Measurements from ENCODE around the gene THG1L. TPM values are rescaled to one million over a fixed set of nuclear protein-coding genes. Genes with fewer than 3 reads are reported as not detected.

Gene THG1L
- 23.5 to 33.2 TPM (median 27.0 TPM) in 5 replicates for total RNA-seq (2022; extraction: Qiagen RNA extraction)

DNA sequence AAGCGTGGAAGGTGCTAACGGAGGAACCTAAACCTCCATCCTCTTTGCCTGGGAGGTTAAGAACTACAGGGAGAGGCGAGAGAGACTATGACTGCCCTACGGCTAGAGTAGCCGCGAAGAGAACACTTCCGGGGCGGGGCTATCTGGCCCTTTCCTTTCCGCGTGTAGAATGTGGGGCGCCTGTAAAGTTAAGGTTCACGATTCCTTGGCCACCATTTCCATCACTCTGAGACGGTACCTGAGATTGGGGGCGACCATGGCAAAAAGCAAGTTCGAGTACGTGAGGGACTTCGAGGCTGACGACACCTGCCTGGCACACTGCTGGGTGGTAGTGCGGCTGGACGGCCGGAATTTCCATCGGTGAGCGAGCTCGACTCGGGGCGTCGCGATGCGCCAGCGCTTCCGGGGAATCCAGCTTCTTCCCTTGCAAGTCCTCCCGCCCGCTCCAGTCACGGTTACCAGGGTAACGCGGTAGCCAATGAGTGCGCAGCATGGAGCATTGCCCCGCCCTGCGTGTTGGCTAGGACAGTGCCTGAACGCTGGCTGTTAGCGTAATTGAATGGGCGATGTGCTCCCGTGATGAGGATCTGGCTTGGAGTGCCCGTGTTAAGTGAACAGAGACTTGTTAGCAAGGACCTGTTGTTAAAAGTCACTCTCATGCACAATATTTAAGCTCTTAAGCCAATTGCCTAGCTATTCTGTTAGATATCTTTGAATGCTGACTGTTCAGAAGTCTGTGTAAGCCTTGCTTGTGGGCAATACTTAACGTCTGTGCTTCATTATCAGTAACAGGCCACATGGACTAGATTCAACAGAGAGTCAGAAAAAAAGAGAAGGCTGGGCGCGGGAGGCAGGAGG, at the start of gene THG1L:
TSS of gene THG1L (plus strand) at position 149 of the 858 bp plus-strand sequence. CDS start at position 170, 21 bp downstream.

DNA sequence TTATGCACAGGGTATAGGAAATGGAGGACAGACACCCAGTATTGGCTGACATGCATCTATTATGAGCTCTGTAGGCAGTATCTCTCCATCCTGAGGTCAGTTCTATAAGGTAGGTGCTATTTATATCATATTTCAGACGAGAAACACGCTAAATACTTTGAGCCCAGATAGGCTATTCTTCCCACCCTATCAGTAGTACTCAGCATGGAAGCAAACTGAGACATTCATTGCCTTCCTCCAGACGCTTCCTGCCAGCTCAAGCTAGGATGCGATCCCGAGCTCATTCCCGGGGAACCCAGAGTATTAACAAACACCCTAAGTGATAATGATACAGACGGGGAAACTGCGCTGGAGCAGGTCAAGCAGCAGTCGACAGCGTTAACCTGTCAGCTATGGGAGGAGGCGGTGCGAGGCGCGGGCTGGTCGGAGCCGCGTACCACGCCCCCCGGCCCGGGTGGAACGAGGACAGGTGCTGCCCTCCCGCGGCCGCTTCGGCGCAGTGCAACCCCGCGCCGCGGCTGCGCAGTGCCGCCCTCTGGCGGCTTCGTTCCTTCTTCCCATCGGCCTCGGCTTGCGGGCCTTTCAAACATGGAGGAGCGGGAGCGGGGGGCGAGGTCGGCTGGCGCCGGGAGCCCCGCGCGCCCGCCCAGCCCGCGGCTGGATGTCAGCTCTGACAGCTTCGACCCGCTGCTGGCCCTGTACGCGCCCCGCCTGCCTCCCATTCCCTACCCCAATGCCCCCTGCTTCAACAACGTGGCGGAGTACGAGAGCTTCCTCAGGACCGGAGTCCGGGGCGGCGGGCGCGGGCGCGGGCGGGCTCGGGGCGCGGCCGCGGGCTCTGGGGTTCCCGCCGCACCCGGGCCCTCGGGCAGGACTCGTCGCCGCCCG, 12.2 kb downstream of the THG1L start, which contains the start of gene LSM11:
TSS of gene LSM11 (plus strand) at position 550 of the 888 bp plus-strand sequence. CDS start at position 589, 39 bp downstream.

Other genes starting within 250 kb of the THG1L start
- gene ADAM19, start 155.6 kb upstream of the THG1L start, total RNA-seq (2022; extraction: Qiagen RNA extraction) = 9.6 to 13.8 TPM (median 12.4 TPM) in 5 replicates
- 0.06 to 0.14 TPM (median 0.08 TPM) in 3 of 5 replicates, not detected in the others for gene SOX30, start 79.0 kb upstream of the THG1L start, total RNA-seq (2022; extraction: Qiagen RNA extraction)
- not detected in 5 replicates for gene C5orf52, start 59.9 kb upstream of the THG1L start, total RNA-seq (2022; extraction: Qiagen RNA extraction)
- 2.7 to 3.6 TPM (median 3.3 TPM) in 5 replicates for gene LSM11, start 12.3 kb downstream of the THG1L start, total RNA-seq (2022; extraction: Qiagen RNA extraction)
- gene CLINT1, start 127.7 kb downstream of the THG1L start, total RNA-seq (2022; extraction: Qiagen RNA extraction) = 60.9 to 82.6 TPM (median 78.8 TPM) in 5 replicates

Data from A549 treated with dexamethasone at 1 μM for 4 hours (cell line).